ENCODE measurements around the gene SETD4.

- no peak for TF ChIP-seq EZH2phosphoT487 (IDR thresholded peaks at IDR 0.05; ENCODE audit: low read depth)
- no peak for TF ChIP-seq CTCF (IDR thresholded peaks at IDR 0.05; ENCODE audit: low read depth, low read length)
These were observed 21.4 kb downstream of the SETD4 start for GRCh38 chr21:36038701-36039497.
